GM12892 (cell line): ENCODE results near the gene ARMC9.

ENCODE experiments used
- POLR2A ChIP-seq: IDR thresholded peaks from 2 replicates; pipeline ENCODE4 v1.6.1; 2011; ENCODE audit warnings: low read depth, low read length, control low read depth
- POLR2AphosphoS5 ChIP-seq: IDR thresholded peaks from 2 replicates; pipeline ENCODE4 v1.6.1; 2011; ENCODE audit warnings: low read depth, low read length, control low read depth
- TAF1 ChIP-seq: IDR thresholded peaks from 2 replicates; pipeline ENCODE4 v1.6.1; 2011; ENCODE audit warnings: low read depth, mild to moderate bottlenecking, control low read depth, low read length, borderline replicate concordance

DNA sequence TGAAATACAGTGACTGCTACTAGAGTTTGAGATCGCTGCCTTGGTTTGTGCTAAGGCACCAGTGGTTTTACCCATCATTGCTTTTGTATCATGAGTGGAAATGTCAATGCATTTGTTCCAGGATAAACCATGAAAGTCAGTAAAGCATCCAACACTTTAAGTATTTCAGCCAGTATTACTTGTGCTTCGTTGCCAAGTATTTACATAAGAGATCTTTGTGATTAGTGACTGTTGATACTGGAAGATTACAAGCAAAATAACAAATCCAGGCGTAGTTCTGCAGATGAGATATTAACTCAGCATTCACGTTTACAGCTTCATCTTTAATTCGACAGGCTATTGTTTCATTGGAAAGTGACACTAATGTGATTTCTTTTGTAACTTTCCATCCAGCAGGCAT, 106.8 kb downstream of the ARMC9 start:
- no peak for TF ChIP-seq POLR2AphosphoS5
- TF ChIP-seq POLR2A = no peak
- no peak for TF ChIP-seq TAF1
